Measurements from ENCODE around the gene COPA. TPM values are rescaled to one million over a fixed set of nuclear protein-coding genes. Genes with fewer than 3 reads are reported as not detected.

The COPA gene
- total RNA-seq, 1 experiment from 2014 or later = 155 TPM

DNA sequence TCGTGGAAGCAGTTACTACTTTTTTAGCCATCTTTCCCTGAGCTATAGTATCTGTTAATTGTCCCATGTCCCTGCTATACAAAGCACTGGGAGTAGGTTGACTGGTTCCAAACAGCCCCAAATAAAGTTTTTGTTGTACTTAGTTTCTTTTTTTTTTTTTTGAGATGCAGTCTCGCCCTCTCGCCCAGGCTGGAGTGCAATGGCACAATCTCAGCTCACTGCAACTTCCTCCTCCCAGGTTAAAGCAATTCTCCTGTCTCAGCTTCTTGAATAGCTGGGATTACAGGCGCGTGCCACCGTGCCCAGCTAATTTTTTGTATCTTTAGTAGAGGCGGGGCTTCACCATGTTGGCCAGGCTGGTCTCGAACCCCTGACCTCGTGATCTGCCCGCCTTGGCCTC lies 3.4 kb upstream of the COPA start:
- no peak overlapping the region for H3K4me3 Mint-ChIP-seq (ENCODE audit: unreplicated experiment)
- H3K36me3 Mint-ChIP-seq (ENCODE audit: insufficient read depth, unreplicated experiment) = peaks cover 39% of the 10 kb centered on the region
- Histone ChIP-seq H3K36me3 (ENCODE audit: control insufficient read depth, insufficient read depth, low read length) (0 out of 2 replicates have a peak, but pooled peaks cover 3% of the 10 kb centered on the region), H3K9me3 (no peaks in the 10 kb centered on the region), H3K4me1 (0 out of 2 replicates have a peak, but pooled peaks cover 1% of the 10 kb centered on the region), H3K27me3 (replicated peaks; ENCODE audit: control insufficient read depth, insufficient read depth, low read length) (no peaks in the 10 kb centered on the region), H3K4me3 (ENCODE audit: low read depth, low read length) (no peak overlapping the region)
- H3K4me1 Mint-ChIP-seq (ENCODE audit: low read depth, unreplicated experiment) = no peaks in the 10 kb centered on the region
- no peaks in the 10 kb centered on the region for H3K27me3 Mint-ChIP-seq (ENCODE audit: insufficient read depth, unreplicated experiment)
- BruUV-seq (replicated peaks) = no TSS peak
- no peak for DNase-seq
- ChIA-PET POLR2A (no interaction called here), CTCF (no interaction called here)
- intact Hi-C loops (cut with micrococcal nuclease; ENCODE audit: unreplicated experiment) = no loop called here
- TF ChIP-seq, protein P1, sequence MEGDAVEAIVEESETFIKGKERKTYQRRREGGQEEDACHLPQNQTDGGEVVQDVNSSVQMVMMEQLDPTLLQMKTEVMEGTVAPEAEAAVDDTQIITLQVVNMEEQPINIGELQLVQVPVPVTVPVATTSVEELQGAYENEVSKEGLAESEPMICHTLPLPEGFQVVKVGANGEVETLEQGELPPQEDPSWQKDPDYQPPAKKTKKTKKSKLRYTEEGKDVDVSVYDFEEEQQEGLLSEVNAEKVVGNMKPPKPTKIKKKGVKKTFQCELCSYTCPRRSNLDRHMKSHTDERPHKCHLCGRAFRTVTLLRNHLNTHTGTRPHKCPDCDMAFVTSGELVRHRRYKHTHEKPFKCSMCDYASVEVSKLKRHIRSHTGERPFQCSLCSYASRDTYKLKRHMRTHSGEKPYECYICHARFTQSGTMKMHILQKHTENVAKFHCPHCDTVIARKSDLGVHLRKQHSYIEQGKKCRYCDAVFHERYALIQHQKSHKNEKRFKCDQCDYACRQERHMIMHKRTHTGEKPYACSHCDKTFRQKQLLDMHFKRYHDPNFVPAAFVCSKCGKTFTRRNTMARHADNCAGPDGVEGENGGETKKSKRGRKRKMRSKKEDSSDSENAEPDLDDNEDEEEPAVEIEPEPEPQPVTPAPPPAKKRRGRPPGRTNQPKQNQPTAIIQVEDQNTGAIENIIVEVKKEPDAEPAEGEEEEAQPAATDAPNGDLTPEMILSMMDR (IDR thresholded peaks at IDR 0.05; ENCODE audit: insufficient read depth in 1 of 2, low read depth in 1 of 2, low read length in 1 of 2, severe bottlenecking in 1 of 2, unreplicated experiment in 1 of 2) = no peak
- H3K27ac Mint-ChIP-seq (ENCODE audit: unreplicated experiment) = no peak overlapping the region
- H3K9me3 Mint-ChIP-seq (ENCODE audit: unreplicated experiment) = no peaks in the 10 kb centered on the region

DNA sequence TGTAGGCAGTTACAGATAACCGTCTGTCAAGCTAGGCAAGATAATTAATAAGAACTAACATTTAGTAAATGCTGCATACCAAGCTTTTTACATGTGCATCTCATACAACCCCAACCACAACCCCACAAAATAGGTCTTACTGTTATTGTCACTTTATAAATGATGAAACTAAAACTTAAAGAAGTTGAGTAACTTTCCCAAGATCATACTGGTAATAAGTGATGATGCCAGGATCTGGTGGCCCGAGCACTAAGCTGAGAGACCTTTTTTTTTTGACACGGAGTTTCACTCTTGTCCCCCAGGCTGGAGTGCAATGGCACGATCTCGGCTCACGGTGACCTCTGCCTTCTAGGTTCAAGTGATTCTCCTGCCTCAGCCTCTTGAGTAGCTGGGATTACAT lies 1.9 kb upstream of the COPA start:
- 0 out of 2 replicates have a peak, but pooled peaks cover 3% of the 10 kb centered on the region for H3K36me3 ChIP-seq (ENCODE audit: control insufficient read depth, insufficient read depth, low read length)
- H3K36me3 Mint-ChIP-seq (ENCODE audit: insufficient read depth, unreplicated experiment) = peaks cover 41% of the 10 kb centered on the region
- no peak overlapping the region for H3K4me3 ChIP-seq (ENCODE audit: low read depth, low read length)

DNA sequence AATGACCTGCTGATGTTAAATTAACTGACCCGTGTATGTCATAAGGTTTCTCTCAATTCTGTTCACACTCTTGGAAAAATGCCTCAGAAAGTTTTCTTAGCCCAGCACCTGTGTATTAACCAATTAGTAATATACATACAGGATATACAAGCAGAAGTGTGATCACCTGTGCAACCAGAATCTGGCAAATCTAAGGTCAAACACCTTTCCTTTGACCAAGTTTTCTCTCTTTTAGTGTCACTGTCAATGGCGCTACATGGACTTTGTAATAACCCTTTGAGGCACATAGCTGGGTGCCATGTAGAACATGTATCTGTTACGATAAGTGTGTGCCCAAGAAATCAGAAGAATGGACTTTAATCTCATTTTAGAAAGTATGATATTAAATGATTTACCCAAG lies 1.2 kb upstream of the COPA start:
- Histone ChIP-seq H3K9me3 (no peaks in the 10 kb centered on the region), H3K4me3 (ENCODE audit: low read depth, low read length) (peak overlapping the region; percentile 85), H3K27me3 (replicated peaks; ENCODE audit: control insufficient read depth, insufficient read depth, low read length) (no peaks in the 10 kb centered on the region), H3K4me1 (0 out of 2 replicates have a peak, but pooled peaks cover 6% of the 10 kb centered on the region), H3K36me3 (ENCODE audit: control insufficient read depth, insufficient read depth, low read length) (no peaks in the 10 kb centered on the region)
- Mint-ChIP-seq H3K9me3 (ENCODE audit: unreplicated experiment) (no peaks in the 10 kb centered on the region), H3K27me3 (ENCODE audit: insufficient read depth, unreplicated experiment) (no peaks in the 10 kb centered on the region), H3K4me1 (ENCODE audit: low read depth, unreplicated experiment) (no peaks in the 10 kb centered on the region), H3K36me3 (ENCODE audit: insufficient read depth, unreplicated experiment) (peaks cover 48% of the 10 kb centered on the region), H3K4me3 (ENCODE audit: unreplicated experiment) (peak overlapping the region; percentile 88), H3K27ac (ENCODE audit: unreplicated experiment) (peak overlapping the region; percentile 97)
- DNase-seq = no peak
- CTCF ChIA-PET = no interaction called here
- intact Hi-C loops (cut with micrococcal nuclease; ENCODE audit: unreplicated experiment) = no loop called here
- TF ChIP-seq, protein P1 (IDR thresholded peaks at IDR 0.05; ENCODE audit: insufficient read depth in 1 of 2, low read depth in 1 of 2, low read length in 1 of 2, severe bottlenecking in 1 of 2, unreplicated experiment in 1 of 2) = no peak
- POLR2A ChIA-PET = interaction anchor here (1.1 kb wide), 1 partner anchor 82 kb away, joined by 3 read pairs; the partner anchor contains the start of gene DCAF8
- no TSS peak for BruUV-seq (replicated peaks)

More for the DNA sequence above, 1.9 kb upstream of the COPA start:
- BruUV-seq (replicated peaks) = no TSS peak
- TF ChIP-seq, protein P1 (IDR thresholded peaks at IDR 0.05; ENCODE audit: insufficient read depth in 1 of 2, low read depth in 1 of 2, low read length in 1 of 2, severe bottlenecking in 1 of 2, unreplicated experiment in 1 of 2) = no peak
- no peaks in the 10 kb centered on the region for H3K9me3 Mint-ChIP-seq (ENCODE audit: unreplicated experiment)
- no peaks in the 10 kb centered on the region for H3K27me3 Mint-ChIP-seq (ENCODE audit: insufficient read depth, unreplicated experiment)
- Histone ChIP-seq H3K4me1 (0 out of 2 replicates have a peak, but pooled peaks cover 6% of the 10 kb centered on the region), H3K9me3 (no peaks in the 10 kb centered on the region), H3K27me3 (replicated peaks; ENCODE audit: control insufficient read depth, insufficient read depth, low read length) (no peaks in the 10 kb centered on the region)
- no peaks in the 10 kb centered on the region for H3K4me1 Mint-ChIP-seq (ENCODE audit: low read depth, unreplicated experiment)
- POLR2A ChIA-PET = no interaction called here
- DNase-seq = no peak
- H3K4me3 Mint-ChIP-seq (ENCODE audit: unreplicated experiment) = peak overlapping the region; percentile 88
- H3K27ac Mint-ChIP-seq (ENCODE audit: unreplicated experiment) = no peak overlapping the region
- intact Hi-C loops (cut with micrococcal nuclease; ENCODE audit: unreplicated experiment) = no loop called here
- CTCF ChIA-PET = no interaction called here

Data from Caco-2 (cell line).